Tongue (tissue), 2 donors: Measurements from ENCODE around the gene TIMP2. TPM values are rescaled to one million over a fixed set of nuclear protein-coding genes. Genes with fewer than 3 reads are reported as not detected.
"Not testable (repeated sequence)": the region's sequence is repeated elsewhere in the genome, so short reads cannot be mapped to it uniquely, and the experiment has no call there.

Experiments used
- DNase-seq: peaks from one replicate; pipeline ENCODE4 v3.0.0-alpha.2; 2015
- total RNA-seq: library from RNA; depleted of rRNA; stranded (reverse); fragments of >200 nt; gene quantifications from one replicate; pipeline ENCODE4 v1.2.3, GENCODE V29; 2014

Gene TIMP2, protein sequence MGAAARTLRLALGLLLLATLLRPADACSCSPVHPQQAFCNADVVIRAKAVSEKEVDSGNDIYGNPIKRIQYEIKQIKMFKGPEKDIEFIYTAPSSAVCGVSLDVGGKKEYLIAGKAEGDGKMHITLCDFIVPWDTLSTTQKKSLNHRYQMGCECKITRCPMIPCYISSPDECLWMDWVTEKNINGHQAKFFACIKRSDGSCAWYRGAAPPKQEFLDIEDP
- 93.3 TPM for total RNA-seq

DNA sequence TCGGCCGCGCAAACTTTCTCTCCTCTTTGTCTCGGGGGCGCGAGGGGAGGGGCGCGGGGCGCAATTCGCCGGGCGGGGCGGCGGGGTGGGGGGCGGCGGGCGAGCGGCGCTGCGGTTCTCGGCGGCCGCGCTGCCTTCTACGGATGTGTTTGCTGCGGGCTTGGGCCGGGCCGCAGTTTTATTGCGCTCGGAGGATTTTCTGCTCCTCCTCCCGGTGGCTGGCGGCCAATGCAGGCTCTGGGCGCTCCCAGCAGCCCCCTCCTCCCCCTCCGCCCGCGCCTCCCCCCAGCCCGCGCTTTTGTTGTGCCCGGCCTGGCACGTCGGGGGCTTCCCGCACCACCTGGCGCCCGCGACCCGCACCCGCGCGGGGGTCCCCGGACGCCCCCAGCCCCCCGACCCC, at the start of gene TIMP2:
TSS of gene TIMP2 (minus strand) at position 154 of the 400 bp plus-strand sequence. CDS start 299 bp downstream, outside the sequence.
- peak; percentile 96 for DNase-seq

DNA sequence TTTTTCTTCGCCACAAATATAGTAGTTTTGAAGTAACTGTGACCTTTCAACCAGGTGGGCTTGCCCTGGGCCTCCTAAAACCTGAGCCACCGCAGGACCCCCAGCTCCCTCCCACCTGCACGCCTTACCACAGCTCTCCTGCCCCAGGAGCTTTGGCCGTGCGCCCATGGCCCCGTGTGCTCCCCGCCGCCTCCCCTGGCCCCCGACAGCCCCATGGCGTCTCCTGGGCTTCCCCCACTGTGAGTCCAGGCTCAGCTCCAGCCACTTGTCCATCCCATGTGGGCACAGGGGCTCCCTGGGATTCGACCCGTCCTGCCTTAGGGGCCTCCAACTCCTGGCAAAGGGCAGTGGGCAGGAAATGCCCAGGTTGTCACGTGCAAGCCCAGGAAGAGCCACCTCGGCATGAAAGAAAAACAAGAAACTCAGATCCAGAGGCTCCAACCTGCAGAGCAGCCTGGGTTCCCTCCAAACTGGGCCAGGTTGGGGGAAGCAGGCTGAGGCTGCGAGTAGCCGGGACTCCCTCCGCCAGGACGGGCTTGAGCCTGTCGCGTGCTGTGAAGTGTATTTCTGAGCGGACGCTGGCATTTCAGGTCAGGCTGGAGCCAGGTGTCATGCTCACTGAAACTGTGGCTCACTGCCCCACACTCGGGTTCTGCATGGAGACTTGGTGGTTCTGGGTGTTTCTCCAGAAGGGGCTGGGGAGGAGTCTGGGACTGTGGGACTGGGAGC, 48.8 kb upstream of the TIMP2 start:
- DNase-seq, result no peak

DNA sequence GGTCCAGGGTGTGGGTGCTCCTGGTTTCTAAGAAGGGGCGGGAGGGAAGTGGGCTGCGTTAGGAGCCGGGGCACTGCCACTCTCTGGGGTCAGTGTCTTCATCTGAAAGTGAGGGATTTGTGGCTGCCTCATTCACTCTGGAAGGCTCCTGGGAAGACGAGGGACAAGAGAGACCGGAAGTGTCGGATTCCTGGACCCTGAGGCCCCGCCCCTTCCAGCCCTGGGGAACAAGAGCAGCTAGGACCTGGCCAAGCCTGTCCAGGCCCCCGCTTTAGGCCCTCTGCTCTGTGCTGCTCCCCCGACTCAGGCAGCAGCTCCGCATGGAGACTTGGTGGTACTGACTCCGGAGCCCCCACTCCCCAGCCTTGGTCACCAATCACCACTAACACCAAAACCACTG, 48.0 kb upstream of the TIMP2 start:
- DNase-seq, result no peak

DNA sequence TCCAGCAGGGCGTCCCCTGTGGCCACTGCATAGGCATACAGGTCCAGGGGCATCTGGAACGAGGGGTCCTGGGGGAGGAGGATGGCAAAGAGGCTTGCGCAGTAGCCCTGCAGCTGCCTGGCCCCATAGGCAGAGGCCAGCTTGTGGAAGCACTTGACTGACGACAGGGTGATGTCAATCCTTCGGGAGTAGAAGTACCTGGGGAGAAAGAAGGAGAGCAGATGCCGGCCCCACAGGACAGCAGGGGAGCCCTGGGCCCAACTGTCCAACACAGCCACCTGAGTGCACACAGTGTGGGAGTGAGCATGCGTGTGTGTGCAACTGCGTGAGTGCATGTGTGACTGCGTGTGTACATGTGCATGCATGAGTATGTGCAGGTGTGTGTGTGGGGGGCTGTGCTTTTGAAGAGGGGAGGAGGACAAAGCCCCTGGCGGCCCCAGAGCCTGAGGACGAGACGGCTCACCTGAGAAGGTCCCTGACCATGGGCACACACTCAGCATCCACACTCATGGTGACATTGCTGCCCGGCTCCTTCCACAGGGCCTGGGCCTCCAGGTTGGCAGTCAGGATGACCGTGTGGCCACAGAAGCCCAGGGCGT, 47.4 kb upstream of the TIMP2 start:
- no peak for DNase-seq

DNA sequence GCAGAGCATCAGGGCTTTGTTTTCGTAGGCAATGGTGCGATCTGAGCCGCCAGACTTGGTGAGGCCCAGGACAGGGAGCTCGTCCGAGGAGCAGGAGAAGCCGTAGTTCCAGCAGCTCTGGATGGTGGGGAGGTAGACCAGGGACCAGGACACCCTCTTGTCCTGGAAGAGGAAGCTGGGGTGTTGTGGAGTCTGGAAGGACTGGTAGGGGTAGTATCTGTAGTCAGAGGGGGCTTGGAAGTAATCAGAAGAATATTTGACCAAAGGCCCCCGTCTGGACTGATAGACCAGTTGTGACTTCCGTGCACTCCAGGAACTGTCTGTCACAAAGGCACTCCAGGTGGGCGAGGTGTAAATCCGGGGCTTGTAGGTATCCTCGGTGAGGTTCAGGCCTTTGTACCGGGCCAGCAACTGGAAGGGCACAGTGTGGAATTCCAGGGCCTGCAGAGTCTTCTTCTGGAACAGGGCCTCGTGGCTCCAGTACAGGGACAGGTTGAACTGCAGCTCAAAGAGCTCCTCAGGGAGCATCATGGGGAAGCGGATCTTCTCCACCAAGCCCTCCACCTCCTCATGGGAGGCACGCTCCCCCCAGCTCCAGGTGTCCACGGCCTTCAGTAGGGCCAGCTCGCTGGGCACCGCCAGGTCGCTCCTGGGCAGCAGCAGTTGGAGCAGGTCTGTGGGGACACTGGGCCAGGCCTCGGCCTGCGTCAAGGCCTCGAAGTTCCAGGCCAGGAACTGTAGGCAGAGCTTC, 46.7 kb upstream of the TIMP2 start:
- no peak for DNase-seq

DNA sequence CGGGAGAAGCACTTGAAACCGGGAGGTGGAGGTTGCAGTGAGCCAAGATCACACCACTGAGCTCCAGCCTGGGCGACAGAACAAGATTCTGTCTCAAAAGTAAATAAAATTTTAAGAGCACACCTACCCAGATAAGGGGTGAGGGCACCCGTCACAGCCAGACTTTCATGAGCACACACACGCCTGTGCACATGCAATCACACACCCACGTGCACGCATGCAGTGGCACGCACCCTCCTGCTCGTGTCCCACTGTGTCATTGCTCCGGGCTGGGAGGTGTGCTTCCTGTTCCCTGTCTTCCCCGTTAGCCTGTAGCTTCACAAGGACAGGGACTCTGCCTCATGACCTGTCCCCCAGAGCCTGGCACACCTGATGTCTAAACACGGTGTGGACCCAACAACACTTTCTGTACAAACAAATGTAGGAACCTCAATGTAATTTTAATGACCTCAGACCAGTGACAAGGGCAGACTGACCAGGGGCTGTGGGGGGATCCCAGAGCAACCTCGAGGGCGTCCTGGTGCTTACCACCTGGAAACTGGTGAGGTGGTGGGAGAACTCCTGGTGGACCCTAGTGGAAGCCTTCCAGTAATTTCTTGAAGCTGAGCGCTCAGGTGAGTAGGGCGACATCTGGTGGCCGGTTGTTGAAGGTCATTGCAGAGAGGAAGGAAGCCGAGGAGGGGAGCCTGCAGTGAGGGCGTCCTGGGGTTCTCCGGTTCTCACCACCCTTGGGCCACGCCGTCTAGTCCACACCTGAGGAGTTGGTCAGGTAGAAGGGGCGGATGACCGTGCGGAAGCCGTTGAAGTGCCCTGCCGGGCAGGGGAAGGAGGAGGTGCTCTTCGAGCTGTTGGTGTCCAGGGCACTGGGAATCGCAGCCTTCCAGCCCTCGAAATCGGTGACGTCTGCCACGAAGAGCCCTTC, 45.9 kb upstream of the TIMP2 start:
- peak; percentile 92 for DNase-seq

DNA sequence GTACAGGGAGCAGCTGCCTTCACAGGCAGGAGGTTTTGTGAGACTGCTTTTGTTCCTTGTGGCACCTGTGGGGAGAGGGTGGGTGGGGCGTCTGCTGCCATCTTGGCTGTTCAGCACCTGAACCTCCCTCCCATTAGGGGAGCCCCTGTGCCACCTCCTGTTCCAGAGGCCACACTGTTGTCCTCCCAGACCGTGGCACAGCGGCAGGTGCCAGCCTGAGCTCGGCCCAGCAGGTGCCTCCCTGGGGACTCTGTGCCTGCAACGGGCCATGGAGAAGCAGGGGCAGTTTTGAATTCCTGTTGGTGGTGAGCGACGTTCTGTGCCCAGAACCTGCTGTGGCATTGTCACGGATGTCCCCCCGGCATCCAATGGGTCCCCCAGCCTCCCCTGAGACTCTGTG, 44.7 kb upstream of the TIMP2 start:
- no peak for DNase-seq

DNA sequence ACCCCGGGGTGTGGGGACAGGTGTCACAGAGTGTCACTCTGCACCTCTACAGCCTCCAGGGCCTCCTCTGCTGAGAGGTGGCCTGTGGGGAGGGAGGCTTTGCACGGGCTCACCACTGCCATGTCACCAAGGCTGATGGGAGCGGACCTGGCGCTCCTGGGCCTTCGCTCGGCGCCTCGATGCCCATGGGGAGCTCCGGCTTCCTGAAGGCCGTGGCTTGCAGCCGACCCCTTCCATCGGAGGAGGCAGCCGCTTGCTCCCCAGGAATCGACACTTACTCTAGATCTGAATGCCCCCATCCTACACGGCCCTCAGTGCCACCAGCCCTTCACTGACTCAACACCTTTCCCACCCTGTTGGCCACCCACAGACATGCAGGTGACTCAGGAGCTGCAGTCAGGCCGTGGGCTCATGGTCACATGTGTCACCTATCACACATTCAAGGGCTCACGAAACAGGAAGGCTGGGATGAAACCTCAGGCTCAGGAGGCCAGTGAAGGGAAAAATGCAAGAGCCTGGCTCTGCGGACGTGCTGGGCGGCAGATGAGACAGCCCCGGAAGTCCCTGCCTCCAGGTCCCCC, 42.7 kb upstream of the TIMP2 start:
- no peak for DNase-seq

DNA sequence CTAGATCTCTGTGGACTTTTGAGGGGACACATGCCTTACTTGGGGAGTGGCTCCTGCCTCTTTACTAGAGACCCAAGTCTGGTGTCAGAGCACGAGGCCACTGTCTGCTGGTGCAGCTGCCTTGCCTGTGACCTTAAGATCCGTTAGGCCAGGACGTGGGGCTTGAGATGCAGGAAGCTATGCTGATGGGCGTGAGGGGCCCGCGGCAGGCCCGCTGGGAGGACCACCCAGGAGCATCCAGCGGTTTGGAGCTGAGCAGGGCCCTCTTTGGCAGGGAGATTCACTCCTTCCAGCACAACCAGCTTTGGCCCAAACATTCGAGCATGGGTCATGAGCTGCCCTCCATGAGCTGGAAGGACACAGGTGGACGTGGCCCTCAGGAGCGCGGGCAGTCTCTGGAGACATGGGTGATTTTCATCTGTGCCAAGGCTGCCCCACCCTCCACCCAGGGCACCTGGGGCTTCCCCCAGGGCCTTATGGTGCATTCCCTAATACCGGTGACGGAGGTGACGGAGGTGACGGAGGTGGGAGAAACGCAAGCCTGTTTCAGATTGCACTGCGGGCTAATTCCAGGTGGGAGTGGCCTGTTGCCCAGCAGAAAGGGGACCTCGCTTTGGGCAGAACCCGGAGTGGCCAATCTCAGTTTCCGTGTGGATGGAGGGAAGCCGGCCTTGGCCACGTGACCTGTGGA, 41.9 kb upstream of the TIMP2 start:
- DNase-seq, result no peak

DNA sequence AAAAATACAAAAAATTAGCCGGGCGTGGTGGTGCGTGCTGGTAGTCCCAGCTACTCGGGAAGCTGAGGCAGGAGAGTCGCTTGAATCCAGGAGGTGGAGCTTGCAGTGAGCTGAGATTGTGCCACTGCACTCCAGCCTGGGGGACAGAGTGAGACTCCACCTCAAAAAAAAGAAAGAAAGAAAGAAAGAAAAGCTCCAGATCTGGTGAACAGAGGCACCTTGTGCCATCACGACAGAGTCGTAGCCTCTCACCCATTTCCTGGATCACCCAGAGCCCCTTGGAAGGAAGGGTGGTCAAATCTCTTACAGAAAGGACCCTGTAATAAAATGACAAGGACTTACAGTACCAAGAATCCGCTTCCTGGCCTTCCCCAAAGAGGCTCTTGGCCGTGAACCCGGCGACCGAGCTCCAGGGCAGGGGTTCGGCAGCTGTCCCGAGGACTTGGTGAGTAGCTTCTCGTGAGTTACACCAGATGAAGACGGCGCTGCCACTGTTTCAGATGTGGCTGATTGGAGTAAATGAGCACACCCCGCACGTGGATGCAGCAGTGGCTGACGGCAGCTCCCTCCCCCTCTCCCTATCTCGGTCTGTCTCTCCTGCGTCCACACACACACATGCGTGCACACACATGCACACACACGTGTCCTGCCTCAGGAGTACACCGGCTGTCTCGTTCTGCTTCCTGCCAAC, 41.1 kb upstream of the TIMP2 start:
- DNase-seq, result no peak

DNA sequence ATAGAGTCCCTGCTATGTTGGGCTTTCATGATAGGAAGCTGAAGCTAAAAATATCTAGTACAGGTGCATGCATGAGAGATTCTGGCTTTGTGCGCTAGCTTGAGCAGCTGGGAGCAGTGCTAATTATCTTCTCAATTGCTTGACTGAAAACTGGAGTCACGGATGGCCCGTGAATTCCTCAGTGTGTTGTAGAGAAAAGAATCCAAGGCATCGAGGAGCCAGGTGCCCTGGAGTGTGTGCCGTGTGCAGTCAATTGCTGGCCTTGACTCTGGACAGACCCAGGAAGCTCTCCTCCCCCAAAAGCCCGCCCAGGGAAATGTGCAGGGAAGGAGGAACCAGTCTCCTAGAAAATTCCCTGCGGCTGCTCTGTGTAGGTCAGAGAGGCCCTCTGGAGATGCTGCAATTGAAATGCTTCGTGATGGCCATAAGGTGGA, 40.3 kb upstream of the TIMP2 start:
- peak; percentile 41 for DNase-seq

DNA sequence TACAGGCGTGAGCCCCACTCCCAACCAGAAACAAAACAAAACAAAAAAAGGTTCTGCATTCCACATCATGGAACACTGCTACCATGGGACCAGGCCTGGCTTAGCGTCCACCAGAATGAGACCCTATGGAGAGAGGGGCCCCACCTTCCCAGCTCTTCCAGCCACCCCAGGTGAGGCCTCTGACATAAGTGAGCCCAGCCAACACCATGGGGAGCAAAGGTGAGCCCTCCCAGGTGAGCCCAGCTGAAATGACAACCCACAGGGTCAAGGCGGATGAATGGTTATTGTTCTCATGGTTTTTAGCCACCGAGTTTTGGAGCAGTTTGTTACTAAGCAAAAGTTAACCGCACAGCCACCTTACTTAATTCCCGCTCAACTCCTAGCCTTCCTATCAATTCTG, 38.2 kb upstream of the TIMP2 start:
- DNase-seq, result no peak

DNA sequence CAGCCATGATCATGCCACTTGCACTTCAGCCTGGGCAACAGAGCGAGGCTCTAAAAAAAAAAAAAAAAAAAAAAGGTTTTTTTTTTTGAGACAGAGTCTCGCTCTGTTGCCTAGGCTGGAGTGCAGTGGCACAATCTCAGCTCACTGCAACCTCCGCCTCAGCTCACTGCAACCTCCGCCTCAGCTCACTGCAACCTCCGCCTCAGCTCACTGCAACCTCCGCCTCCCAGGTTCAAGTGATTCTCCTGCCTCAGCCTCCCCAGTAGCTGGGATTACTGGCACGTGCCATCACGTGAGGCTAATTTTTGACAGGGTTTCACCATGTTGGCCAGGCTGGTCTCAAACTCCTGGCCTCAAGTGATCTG, 37.8 kb upstream of the TIMP2 start:
- DNase-seq, result not testable (repeated sequence)

DNA sequence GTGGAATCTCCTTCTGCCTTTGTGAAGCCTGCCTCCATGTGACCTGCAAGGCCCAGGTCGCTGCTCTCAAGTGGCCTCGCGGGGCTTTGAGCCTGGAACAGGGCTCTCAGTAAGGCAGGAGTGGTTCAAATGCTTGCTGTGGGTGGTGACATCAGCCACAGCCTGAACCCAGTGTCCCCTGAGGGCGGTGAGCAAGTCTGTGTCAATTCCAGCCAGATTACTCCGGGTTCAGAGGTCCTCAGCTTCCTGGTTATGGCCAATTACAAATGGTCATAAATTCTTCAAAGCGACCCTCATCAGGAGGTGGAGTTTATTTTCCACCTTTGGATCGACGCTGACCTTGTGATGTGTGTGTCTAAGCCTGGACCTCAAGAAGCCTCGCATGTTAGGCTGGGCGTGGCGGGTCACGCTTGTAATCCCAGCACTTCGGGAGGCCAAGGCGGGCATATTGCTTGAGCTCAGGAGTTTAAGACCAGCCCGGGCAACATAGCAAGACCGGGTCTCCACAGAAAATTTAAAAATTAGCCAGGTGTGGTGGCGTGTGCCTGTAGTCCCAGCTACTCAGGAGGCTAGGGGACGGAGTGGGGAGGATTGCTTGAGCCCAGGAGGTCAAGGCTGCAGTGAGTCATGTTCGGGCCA, 37.3 kb upstream of the TIMP2 start:
- no peak for DNase-seq

DNA sequence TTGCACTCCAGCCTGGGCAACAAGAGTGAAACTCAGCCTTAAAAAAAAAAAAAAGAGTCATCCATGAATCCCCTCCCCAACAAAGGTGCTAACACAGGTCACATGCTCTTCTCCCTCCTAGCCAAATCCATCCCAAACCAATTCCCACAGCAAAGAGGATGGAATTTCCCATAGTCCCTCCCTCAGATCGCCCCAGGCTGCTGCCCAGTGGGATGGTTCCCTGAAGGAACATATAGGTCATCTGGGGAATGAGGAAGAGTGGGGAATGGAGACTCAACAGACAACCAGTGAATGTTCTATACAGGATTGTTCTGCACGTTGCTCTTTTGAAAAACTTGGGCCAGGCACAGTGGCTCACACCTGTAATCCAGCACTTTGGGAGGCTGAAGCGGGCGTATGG, 36.4 kb upstream of the TIMP2 start:
- no peak for DNase-seq

DNA sequence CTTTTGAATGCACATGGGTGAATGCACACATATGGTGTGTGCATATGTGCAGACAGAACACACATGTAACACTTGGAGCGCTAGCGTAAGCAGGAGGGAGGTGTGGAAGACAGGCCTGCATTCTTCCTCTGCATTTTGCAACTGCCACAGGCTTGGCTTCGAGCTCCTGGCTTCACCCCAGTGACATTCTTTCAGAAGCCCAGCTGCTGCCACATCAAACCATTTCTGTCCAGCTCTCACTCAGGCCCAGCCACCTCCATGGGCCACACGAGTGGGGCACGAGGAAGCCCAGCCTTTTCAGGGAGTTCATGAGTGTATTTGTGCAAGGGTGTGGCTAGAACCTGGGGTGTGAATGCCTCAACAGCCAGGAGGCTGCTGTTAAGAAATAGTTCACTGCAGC, 35.7 kb upstream of the TIMP2 start:
- peak; percentile 63 for DNase-seq

DNA sequence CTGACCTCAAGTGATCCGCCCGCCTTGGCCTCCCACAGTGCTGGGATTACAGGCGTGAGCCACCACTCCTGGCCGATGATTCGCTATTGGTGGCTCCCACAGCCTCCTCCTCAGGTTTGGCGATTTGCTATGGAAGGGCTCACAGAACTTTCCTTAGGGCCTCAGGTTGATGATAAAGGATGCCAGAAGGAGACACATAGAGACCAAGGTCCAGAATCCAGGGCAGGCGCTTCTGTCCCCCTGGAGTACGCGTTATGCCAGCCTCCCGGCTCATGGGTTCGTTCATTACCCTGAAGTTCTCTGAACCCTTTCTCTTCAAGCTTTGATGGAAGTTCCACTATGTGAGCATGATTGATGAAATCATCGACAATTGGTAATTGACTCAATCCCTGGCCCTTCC, 34.6 kb upstream of the TIMP2 start:
- DNase-seq, result no peak

DNA sequence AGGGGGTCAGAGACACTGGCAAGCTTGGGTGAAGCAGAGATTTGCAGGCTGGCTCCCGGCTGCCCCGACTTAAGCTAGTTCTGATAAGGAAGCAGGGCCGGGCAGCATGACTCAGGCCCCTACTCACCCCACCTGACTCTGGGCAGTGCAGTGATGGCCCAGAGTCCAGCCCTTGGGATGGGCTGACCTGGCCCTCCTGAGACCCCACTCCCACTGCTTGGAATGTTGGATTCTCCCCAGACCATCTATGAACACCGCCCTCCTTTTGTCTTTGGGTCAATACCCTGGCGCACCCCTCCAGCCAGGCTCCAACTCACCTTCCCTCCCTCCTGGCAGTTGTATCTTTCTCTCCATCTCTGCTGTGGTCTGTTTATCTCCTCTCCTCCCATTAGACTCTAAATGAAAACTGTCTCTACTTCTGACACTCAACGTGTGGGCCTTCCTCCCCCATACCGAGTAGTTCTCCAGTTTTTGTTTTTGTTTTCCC, 33.5 kb upstream of the TIMP2 start:
- DNase-seq, result no peak

DNA sequence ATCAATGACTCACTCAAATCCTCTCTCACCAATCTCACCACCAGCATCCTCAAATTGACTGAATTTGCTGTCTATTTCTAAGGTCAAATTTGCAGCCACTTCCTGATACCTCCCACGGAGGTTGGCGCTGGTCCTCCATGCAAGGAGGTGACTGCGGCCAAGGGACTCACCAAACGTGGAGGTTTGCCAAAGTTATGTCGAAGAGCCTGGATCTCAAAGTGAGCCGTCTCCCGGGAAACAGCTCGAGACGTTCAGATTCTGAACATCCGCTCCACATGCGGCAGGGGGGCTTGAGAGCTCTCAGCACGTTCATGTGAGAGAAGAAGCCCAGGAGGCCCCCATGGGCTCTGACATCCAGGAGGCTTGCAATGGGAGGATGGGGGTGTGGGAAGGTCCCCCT, 31.9 kb upstream of the TIMP2 start:
- peak; percentile 52 for DNase-seq

DNA sequence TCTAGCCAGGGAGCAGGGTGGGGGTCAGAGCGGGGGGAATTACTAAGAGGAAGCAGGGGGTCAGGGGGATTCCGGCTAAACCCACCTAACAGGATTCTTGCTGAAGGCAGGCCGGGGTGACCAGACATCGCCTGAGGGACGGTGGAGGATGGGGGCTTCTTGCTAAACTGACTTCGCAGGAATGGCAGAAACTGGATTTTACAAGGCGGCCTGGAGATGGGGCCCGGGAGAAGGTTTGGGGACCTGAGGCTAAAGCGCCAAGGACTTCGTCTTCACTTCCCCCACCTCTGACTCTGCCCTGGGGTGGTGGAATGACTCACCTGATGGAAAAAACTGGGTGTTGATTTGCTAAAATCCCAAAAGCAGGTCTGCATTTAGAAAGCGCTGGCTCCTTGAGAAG, 31.1 kb upstream of the TIMP2 start:
- no peak for DNase-seq
